HepG2 (cell line): Measurements from ENCODE around the gene TMEM158. TPM values are rescaled to one million over a fixed set of nuclear protein-coding genes. Genes with fewer than 3 reads are reported as not detected.

Source experiments
- ATAC-seq: fragments of 200-7000 bp; cut with Tn5 transposase; 3 replicates; pipeline ENCODE4 v1.9.1; 2020; ENCODE audit warnings: mild to moderate bottlenecking, moderate library complexity
- BruUV-seq: library from RNA; stranded (reverse); fragments of 400-500 nt; replicated peaks from 2 replicates; lab custom pipeline; 2021; lab: Mats Ljungman, UMichigan
- CTCF ChIA-PET: fragments of 300-600 bp; formaldehyde crosslinking; extraction: SDS; loops from one replicate; lab custom pipeline; 2021; ENCODE audit warnings: low total read pairs, inconsistent platforms, low intra/inter-chr PET ratio; lab: Yijun Ruan, JAX
- POLR2A ChIA-PET: fragments of 350-600 bp; sonication (Branson Sonifier 250); formaldehyde crosslinking; loops from one replicate; lab custom pipeline; 2020; ENCODE audit warnings: antibody characterized with exemption, inconsistent platforms; lab: Yijun Ruan, JAX
- DNase-seq: peaks from one replicate; pipeline ENCODE4 v3.0.0-alpha.2; 2015; ENCODE audit warnings: low spot score
- FAIRE-seq: peaks from 3 replicates; lab custom pipeline; 2011; peaks lifted over from hg19 to GRCh38; lab: Jason Lieb, UNC
- H2AFZ ChIP-seq: one replicate; pipeline ENCODE4 v1.6.1; 2011; ENCODE audit warnings: low read length, inconsistent platforms
- H3K27ac ChIP-seq: fragments of 300-600 bp; 3 replicates; pipeline ENCODE4 v1.8.0; 2011; ENCODE audit warnings: mixed run types, mild to moderate bottlenecking, mixed read lengths, low read length, inconsistent platforms; ENCODE audit not compliant: insufficient read depth; ENCODE audit errors: extremely low read length
- H3K27me3 ChIP-seq, 2 experiments: fragments of 200-600 bp in 1 of 2; 2 replicates in 1 of 2; 3 replicates in 1 of 2; pipeline versions ENCODE4 v1.6.0 to v1.8.0; 2011; ENCODE audit warnings: low read length in 2 of 2, mild to moderate bottlenecking in 2 of 2, moderate library complexity in 2 of 2, inconsistent platforms in 1 of 2; ENCODE audit not compliant: insufficient read depth in 2 of 2, control insufficient read depth in 1 of 2
- H3K36me3 ChIP-seq, 2 experiments: fragments of 200-600 bp in 1 of 2; replicated peaks in 1 of 2; 2 replicates in 1 of 2; 3 replicates in 1 of 2; pipeline versions ENCODE4 v1.5.1 to v1.8.0; 2011; ENCODE audit warnings: low read length in 2 of 2, inconsistent platforms in 1 of 2; ENCODE audit not compliant: insufficient read depth in 2 of 2, control insufficient read depth in 1 of 2
- H3K4me1 ChIP-seq: 2 replicates; pipeline ENCODE4 v1.5.1; 2012; ENCODE audit warnings: low read length, inconsistent platforms; ENCODE audit not compliant: insufficient read depth
- H3K4me2 ChIP-seq: 2 replicates; pipeline ENCODE4 v1.6.0; 2011; ENCODE audit warnings: low read depth, low read length, inconsistent platforms
- H3K4me3 ChIP-seq, 3 experiments: fragments of 200-600 bp in 1 of 3; sonication (generic), shearing (Covaris generic) in 1 of 3; replicated peaks in 1 of 3; 2 replicates each; pipeline ENCODE4 v1.5.1; 2011 to 2016; ENCODE audit warnings: low read length in 3 of 3, inconsistent platforms in 2 of 3, low read depth in 2 of 3, mild to moderate bottlenecking in 2 of 3, control low read depth in 1 of 3, mixed read lengths in 1 of 3; ENCODE audit not compliant: insufficient read depth in 1 of 3
- H3K79me2 ChIP-seq: one replicate; pipeline ENCODE4 v1.6.1; 2011; ENCODE audit warnings: low read length, inconsistent platforms; ENCODE audit not compliant: insufficient read depth
- H3K9ac ChIP-seq: 2 replicates; pipeline ENCODE4 v1.6.0; 2011; ENCODE audit warnings: mild to moderate bottlenecking, low read depth, low read length, inconsistent platforms; ENCODE audit not compliant: insufficient read depth
- H3K9me3 ChIP-seq: 2 replicates; pipeline ENCODE4 v1.5.1; 2012; ENCODE audit warnings: mild to moderate bottlenecking, low read length
- H4K20me1 ChIP-seq: 2 replicates; pipeline ENCODE4 v1.6.0; 2011; ENCODE audit warnings: inconsistent platforms, mild to moderate bottlenecking, low read length, moderate library complexity; ENCODE audit not compliant: insufficient read depth
- AGO2 ChIP-seq: fragments of 200-400 bp; formaldehyde crosslinking; optimal IDR thresholded peaks from 2 replicates; pipeline ENCODE3; 2017; ENCODE audit warnings: mild to moderate bottlenecking, low read depth, low read length, moderate library complexity
- CBX1 ChIP-seq: IDR thresholded peaks from one replicate; pipeline ENCODE4 v1.6.1; 2016; ENCODE audit warnings: antibody characterized with exemption, low read depth
- DR1 ChIP-seq: sonication (generic); formaldehyde crosslinking; IDR thresholded peaks from 2 replicates; pipeline ENCODE4 v1.8.0; 2021; ENCODE audit warnings: mild to moderate bottlenecking, missing genetic modification reagents, inconsistent platforms
- KLF12 ChIP-seq: sonication (generic); formaldehyde crosslinking; IDR thresholded peaks from 2 replicates; pipeline ENCODE4 v1.4.0; 2020; ENCODE audit warnings: missing genetic modification reagents, borderline replicate concordance
- RFX5 ChIP-seq: IDR thresholded peaks from 2 replicates; pipeline ENCODE4 v1.6.1; 2011; ENCODE audit warnings: low read depth, low read length, improper control_type of control experiment
- SMAD3 ChIP-seq: sonication (generic); formaldehyde crosslinking; IDR thresholded peaks from 2 replicates; pipeline ENCODE4 v1.4.0; 2020; ENCODE audit warnings: missing genetic modification reagents
- ZBTB8A ChIP-seq: sonication (generic); formaldehyde crosslinking; IDR thresholded peaks from 2 replicates; pipeline ENCODE4 v1.4.0; 2020; ENCODE audit warnings: mild to moderate bottlenecking, low read depth, missing genetic modification reagents, borderline replicate concordance
- ZMAT3 ChIP-seq: sonication (generic); formaldehyde crosslinking; conservative IDR thresholded peaks from 2 replicates; pipeline ENCODE4 v1.7.0; 2021; ENCODE audit warnings: missing genetic modification reagents
- ZNF235 ChIP-seq: sonication (generic); formaldehyde crosslinking; IDR thresholded peaks from 2 replicates; pipeline ENCODE4 v1.8.1; 2023; ENCODE audit warnings: mild to moderate bottlenecking, missing genetic modification reagents, borderline replicate concordance
- ZNF317 ChIP-seq: sonication (generic); formaldehyde crosslinking; IDR thresholded peaks from 2 replicates; pipeline ENCODE4 v1.5.0; 2020; ENCODE audit warnings: mild to moderate bottlenecking, missing genetic modification reagents
- ZNF589 ChIP-seq: sonication (generic); formaldehyde crosslinking; conservative IDR thresholded peaks from 2 replicates; pipeline ENCODE4 v1.8.0; 2022; ENCODE audit warnings: mild to moderate bottlenecking, moderate library complexity, missing genetic modification reagents
- ZNF773 ChIP-seq: sonication (generic); formaldehyde crosslinking; IDR thresholded peaks from 2 replicates; pipeline ENCODE4 v1.4.0; 2020; ENCODE audit warnings: missing genetic modification reagents, borderline replicate concordance
- WGBS: methylation state at CpG from one replicate; pipeline ENCODE4 v1.1.6; 2017; ENCODE audit warnings: low lambda C conversion rate; 5-methylcytosine and 5-hydroxymethylcytosine counted together
- in situ Hi-C: cut with HindIII; loops from 2 replicates; pipeline ENCODE4 v1.10.0; 2017; ENCODE audit warnings: low pct_unique_long_range_greater_than_20kb; ENCODE audit not compliant: extremely low pct_ligation_motif_present
- intact Hi-C: fragments of 100-400 bp; cut with micrococcal nuclease; formaldehyde crosslinking; loops from one replicate; pipeline ENCODE4 v1.10.0; 2022; ENCODE audit not compliant: unreplicated experiment
- polyA plus RNA-seq, 8 experiments: library from polyadenylated mRNA; depleted of rRNA in 3 of 8; stranded (reverse) in 7 of 8; unstranded in 1 of 8; fragments of >200 nt; fragmentation: Illumina TruSeq in 4 of 8; extraction: Trizol in 4 of 8; gene quantifications; 2 replicates each; pipeline versions ENCODE4 v1.2.1 to v1.2.3, GENCODE V29; 2011 to 2016; ENCODE audit warnings: low read depth in 4 of 8, missing spikeins in 1 of 8, mixed read lengths in 1 of 8; ENCODE audit not compliant: insufficient read depth in 1 of 8
- total RNA-seq, 5 experiments: library from RNA; depleted of rRNA; stranded (reverse); fragments of >200 nt; fragmentation: Illumina TruSeq; extraction: Trizol; gene quantifications; 2 replicates each; pipeline ENCODE4 v1.2.3, GENCODE V29; 2016; ENCODE audit warnings: low read depth in 1 of 5
- TF ChIP-seq, protein P1 (sequence below): sonication (generic); formaldehyde crosslinking; IDR thresholded peaks from 2 replicates; pipeline ENCODE4 v1.4.0; 2020; ENCODE audit warnings: missing genetic modification reagents, borderline replicate concordance

Gene TMEM158
- total and polyA plus RNA-seq, 2 of the 13 experiments (the other 11 are each of a cell fraction or from before 2014, with no cell fraction given) = 0.13 TPM; not detected in 1

- TF ChIP-seq, protein P1, sequence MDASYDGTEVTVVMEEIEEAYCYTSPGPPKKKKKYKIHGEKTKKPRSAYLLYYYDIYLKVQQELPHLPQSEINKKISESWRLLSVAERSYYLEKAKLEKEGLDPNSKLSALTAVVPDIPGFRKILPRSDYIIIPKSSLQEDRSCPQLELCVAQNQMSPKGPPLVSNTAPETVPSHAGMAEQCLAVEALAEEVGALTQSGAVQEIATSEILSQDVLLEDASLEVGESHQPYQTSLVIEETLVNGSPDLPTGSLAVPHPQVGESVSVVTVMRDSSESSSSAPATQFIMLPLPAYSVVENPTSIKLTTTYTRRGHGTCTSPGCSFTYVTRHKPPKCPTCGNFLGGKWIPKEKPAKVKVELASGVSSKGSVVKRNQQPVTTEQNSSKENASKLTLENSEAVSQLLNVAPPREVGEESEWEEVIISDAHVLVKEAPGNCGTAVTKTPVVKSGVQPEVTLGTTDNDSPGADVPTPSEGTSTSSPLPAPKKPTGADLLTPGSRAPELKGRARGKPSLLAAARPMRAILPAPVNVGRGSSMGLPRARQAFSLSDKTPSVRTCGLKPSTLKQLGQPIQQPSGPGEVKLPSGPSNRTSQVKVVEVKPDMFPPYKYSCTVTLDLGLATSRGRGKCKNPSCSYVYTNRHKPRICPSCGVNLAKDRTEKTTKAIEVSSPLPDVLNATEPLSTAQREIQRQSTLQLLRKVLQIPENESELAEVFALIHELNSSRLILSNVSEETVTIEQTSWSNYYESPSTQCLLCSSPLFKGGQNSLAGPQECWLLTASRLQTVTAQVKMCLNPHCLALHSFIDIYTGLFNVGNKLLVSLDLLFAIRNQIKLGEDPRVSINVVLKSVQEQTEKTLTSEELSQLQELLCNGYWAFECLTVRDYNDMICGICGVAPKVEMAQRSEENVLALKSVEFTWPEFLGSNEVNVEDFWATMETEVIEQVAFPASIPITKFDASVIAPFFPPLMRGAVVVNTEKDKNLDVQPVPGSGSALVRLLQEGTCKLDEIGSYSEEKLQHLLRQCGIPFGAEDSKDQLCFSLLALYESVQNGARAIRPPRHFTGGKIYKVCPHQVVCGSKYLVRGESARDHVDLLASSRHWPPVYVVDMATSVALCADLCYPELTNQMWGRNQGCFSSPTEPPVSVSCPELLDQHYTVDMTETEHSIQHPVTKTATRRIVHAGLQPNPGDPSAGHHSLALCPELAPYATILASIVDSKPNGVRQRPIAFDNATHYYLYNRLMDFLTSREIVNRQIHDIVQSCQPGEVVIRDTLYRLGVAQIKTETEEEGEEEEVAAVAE (CRISPR knock-in tag) = no peak
These were observed 20.2 kb upstream of the TMEM158 start (continued) for GRCh38 chr3:45246241-45246640.

- H3K27me3 ChIP-seq = peaks cover 0 to 3% of the 10 kb centered on the region in 2 experiments; a peak in 1 of 5 replicates
- in situ Hi-C loops = loop anchor here (25.0 kb wide), 1 partner anchor 668 kb away; no protein-coding TSS in a partner anchor
- no peaks in the 10 kb centered on the region for H3K9me3 ChIP-seq
- no peaks in the 10 kb centered on the region for H4K20me1 ChIP-seq
- no peak for FAIRE-seq
- no peaks in the 10 kb centered on the region for H3K79me2 ChIP-seq
- no TSS peak for BruUV-seq
- no peak for TF ChIP-seq RFX5
- TF ChIP-seq AGO2 = no peak
- no peak for TF ChIP-seq DR1 (CRISPR knock-in tag)
- TF ChIP-seq ZBTB8A (CRISPR knock-in tag) = no peak
- no peak for TF ChIP-seq KLF12 (CRISPR knock-in tag)
- no peak for TF ChIP-seq ZNF773
- TF ChIP-seq ZNF317 = no peak
- TF ChIP-seq SMAD3 = no peak
- no peak for TF ChIP-seq CBX1
- TF ChIP-seq ZNF235 = no peak
- TF ChIP-seq ZNF589 = no peak
- no peak for TF ChIP-seq ZMAT3
- H3K4me2 ChIP-seq = no peak overlapping the region
- POLR2A ChIA-PET = no interaction called here
- no peak overlapping the region for H3K9ac ChIP-seq
- H3K4me3 ChIP-seq = no peak overlapping the region
- no peak overlapping the region for H3K27ac ChIP-seq
- no peak overlapping the region for H2AFZ ChIP-seq
- DNase-seq = no peak
- CTCF ChIA-PET = no interaction called here
- WGBS = 1% methylated on average over 6 of the region's 6 CpGs
- intact Hi-C loops = no loop called here
- no peaks in the 10 kb centered on the region for H3K36me3 ChIP-seq
- no peaks in the 10 kb centered on the region for H3K4me1 ChIP-seq
- no peak for ATAC-seq
These were observed 18.3 kb upstream of the TMEM158 start for GRCh38 chr3:45244356-45244755.
